HepG2 (cell line): ENCODE measurements around the gene PKP3. TPM values are rescaled to one million over a fixed set of nuclear protein-coding genes. Genes with fewer than 3 reads are reported as not detected.
A peak's percentile ranks its signal among the peaks of the same experiment; 100 is the strongest.

ENCODE experiments used
- CREM ChIP-seq, 2 experiments: sonication (generic) in 1 of 2; formaldehyde crosslinking in 1 of 2; IDR thresholded peaks; 2 replicates each; pipeline versions ENCODE4 v1.4.0 to v1.6.1; 2016 to 2020; ENCODE audit warnings: antibody characterized with exemption in 1 of 2, mild to moderate bottlenecking in 1 of 2, missing genetic modification reagents in 1 of 2
- GATAD1 ChIP-seq: IDR thresholded peaks from 2 replicates; pipeline ENCODE4 v1.6.1; 2016; ENCODE audit warnings: missing genetic modification reagents, missing compliant biosample characterization
- HMG20A ChIP-seq: IDR thresholded peaks from 2 replicates; pipeline ENCODE4 v1.6.1; 2016; ENCODE audit warnings: borderline replicate concordance
- KLF16 ChIP-seq, 2 experiments: sonication (generic) in 1 of 2; formaldehyde crosslinking in 1 of 2; IDR thresholded peaks; 2 replicates each; pipeline versions ENCODE4 v1.6.1 to v1.8.0; 2016 to 2023; ENCODE audit warnings: missing genetic modification reagents in 2 of 2, missing compliant biosample characterization in 1 of 2
- KLF6 ChIP-seq: IDR thresholded peaks from 2 replicates; pipeline ENCODE4 v1.8.0; 2016; ENCODE audit warnings: missing biosample characterization, missing genetic modification reagents
- POLR2AphosphoS5 ChIP-seq: IDR thresholded peaks from 2 replicates; pipeline ENCODE4 v1.6.1; 2012; ENCODE audit warnings: low read depth, low read length
- SRF ChIP-seq: IDR thresholded peaks from 2 replicates; pipeline ENCODE4 v1.6.1; 2011; ENCODE audit warnings: mild to moderate bottlenecking, low read depth, low read length, moderate library complexity
- TRIM24 ChIP-seq: sonication (generic); formaldehyde crosslinking; IDR thresholded peaks from 2 replicates; pipeline ENCODE4 v1.8.0; 2022; ENCODE audit warnings: mild to moderate bottlenecking, missing genetic modification reagents
- ZBTB1 ChIP-seq: sonication (generic); formaldehyde crosslinking; IDR thresholded peaks from 2 replicates; pipeline ENCODE4 v1.4.0; 2020; ENCODE audit warnings: missing genetic modification reagents, borderline replicate concordance
- ZBTB20 ChIP-seq: sonication (generic); formaldehyde crosslinking; IDR thresholded peaks from 2 replicates; pipeline ENCODE4 v1.8.1; 2023; ENCODE audit warnings: missing genetic modification reagents, low read depth, mild to moderate bottlenecking, borderline replicate concordance
- ZBTB26 ChIP-seq: IDR thresholded peaks from 2 replicates; pipeline ENCODE4 v1.6.1; 2016; ENCODE audit warnings: missing compliant biosample characterization, missing genetic modification reagents, borderline replicate concordance
- ZBTB40 ChIP-seq, 2 experiments: fragments of 450-650 bp in 1 of 2; sonication (generic) in 1 of 2; formaldehyde crosslinking in 1 of 2; IDR thresholded peaks; 2 replicates each; pipeline versions ENCODE4 v1.6.1 to v1.8.0; 2016 to 2022; ENCODE audit warnings: antibody characterized with exemption in 1 of 2, mild to moderate bottlenecking in 1 of 2, missing genetic modification reagents in 1 of 2
- ZBTB7B ChIP-seq: sonication (generic); formaldehyde crosslinking; IDR thresholded peaks from 2 replicates; pipeline ENCODE4 v1.4.0; 2020; ENCODE audit warnings: missing genetic modification reagents
- ZIK1 ChIP-seq: sonication (generic); formaldehyde crosslinking; IDR thresholded peaks from 2 replicates; pipeline ENCODE4 v1.5.0; 2020; ENCODE audit warnings: mild to moderate bottlenecking, low read depth, missing genetic modification reagents, borderline replicate concordance
- ZNF232 ChIP-seq: sonication (generic); formaldehyde crosslinking; IDR thresholded peaks from 2 replicates; pipeline ENCODE4 v1.4.0; 2020; ENCODE audit warnings: missing genetic modification reagents, borderline replicate concordance
- ZNF468 ChIP-seq: sonication (generic); formaldehyde crosslinking; IDR thresholded peaks from 2 replicates; pipeline ENCODE4 v1.8.0; 2022; ENCODE audit warnings: mild to moderate bottlenecking, moderate library complexity, missing genetic modification reagents
- ZNF570 ChIP-seq: sonication (generic); formaldehyde crosslinking; IDR thresholded peaks from 2 replicates; pipeline ENCODE4 v1.4.0; 2020; ENCODE audit warnings: mild to moderate bottlenecking, missing genetic modification reagents, borderline replicate concordance
- ZNF605 ChIP-seq: sonication (generic); formaldehyde crosslinking; IDR thresholded peaks from 2 replicates; pipeline ENCODE4 v1.8.0; 2022; ENCODE audit warnings: mild to moderate bottlenecking, missing genetic modification reagents
- ZNF747 ChIP-seq: sonication (generic); formaldehyde crosslinking; IDR thresholded peaks from 2 replicates; pipeline ENCODE4 v1.8.1; 2023; ENCODE audit warnings: missing genetic modification reagents, mild to moderate bottlenecking, borderline replicate concordance
- polyA plus RNA-seq, 8 experiments: library from polyadenylated mRNA; depleted of rRNA in 3 of 8; stranded (reverse) in 7 of 8; unstranded in 1 of 8; fragments of >200 nt; fragmentation: Illumina TruSeq in 4 of 8; extraction: Trizol in 4 of 8; gene quantifications; 2 replicates each; pipeline versions ENCODE4 v1.2.1 to v1.2.3, GENCODE V29; 2011 to 2016; ENCODE audit warnings: low read depth in 4 of 8, missing spikeins in 1 of 8, mixed read lengths in 1 of 8; ENCODE audit not compliant: insufficient read depth in 1 of 8
- total RNA-seq, 5 experiments: library from RNA; depleted of rRNA; stranded (reverse); fragments of >200 nt; fragmentation: Illumina TruSeq; extraction: Trizol; gene quantifications; 2 replicates each; pipeline ENCODE4 v1.2.3, GENCODE V29; 2016; ENCODE audit warnings: low read depth in 1 of 5

Gene PKP3
- total and polyA plus RNA-seq, 2 of the 13 experiments (the other 11 are each of a cell fraction or from before 2014, with no cell fraction given): 18.0 to 28.7 TPM

GRCh38 chr11:353179-353873, 40.7 kb upstream of the PKP3 start (continued):
- TF ChIP-seq ZBTB40 (IDR thresholded peaks at IDR 0.05) (no peak), ZBTB40 (CRISPR knock-in tag; IDR thresholded peaks at IDR 0.05) (peak; percentile 46; the same call in 1 of the 2 replicates), GATAD1 (CRISPR knock-in tag) (peak; percentile 50; the same call in 1 of the 2 replicates), ZNF232 (CRISPR knock-in tag) (peak; percentile 59; the same call in 1 of the 2 replicates), POLR2AphosphoS5 (peak; percentile 48; the same call in 1 of the 2 replicates), ZBTB7B (peak; percentile 42; the same call in 1 of the 2 replicates), ZBTB1 (CRISPR knock-in tag) (no peak), HMG20A (CRISPR knock-in tag) (peak; percentile 71), SRF (no peak), ZNF747 (CRISPR knock-in tag) (0 out of 2 replicates have a peak, but pooled peaks have one; percentile 39), ZNF570 (no peak), KLF16 (CRISPR knock-in tag; IDR thresholded peaks at IDR 0.05) (peak in 1 of 2 experiments; percentile 84; a peak in 1 of 4 replicates), ZNF468 (CRISPR knock-in tag) (no peak), TRIM24 (CRISPR knock-in tag) (no peak), KLF6 (peak; percentile 58; the same call in 1 of the 2 replicates), ZNF605 (CRISPR knock-in tag) (0 out of 2 replicates have a peak, but pooled peaks have one; percentile 60), ZIK1 (CRISPR knock-in tag) (no peak), CREM (IDR thresholded peaks at IDR 0.05) (peak; percentile 56; the same call in 1 of the 2 replicates), CREM (CRISPR knock-in tag; IDR thresholded peaks at IDR 0.05) (no peak), ZBTB26 (peak; percentile 56; the same call in 1 of the 2 replicates), ZBTB20 (CRISPR knock-in tag) (no peak; the same call in 1 of the 2 replicates)
